ENCODE measurements around the gene WDR93.

GRCh38 chr15:89767411-89767915 lies 76.9 kb downstream of the WDR93 start:
- TF ChIP-seq POLR2A (IDR thresholded peaks at IDR 0.05) (no peak), CTCF (IDR thresholded peaks at IDR 0.05 in 8 of 11, conservative IDR thresholded peaks at IDR 0.05 in 3 of 11) (no peak), POLR2AphosphoS5 (IDR thresholded peaks at IDR 0.05) (no peak)

Data from spleen (tissue), 7 donors.